ENCODE measurements around the gene PPFIBP2.

DNA sequence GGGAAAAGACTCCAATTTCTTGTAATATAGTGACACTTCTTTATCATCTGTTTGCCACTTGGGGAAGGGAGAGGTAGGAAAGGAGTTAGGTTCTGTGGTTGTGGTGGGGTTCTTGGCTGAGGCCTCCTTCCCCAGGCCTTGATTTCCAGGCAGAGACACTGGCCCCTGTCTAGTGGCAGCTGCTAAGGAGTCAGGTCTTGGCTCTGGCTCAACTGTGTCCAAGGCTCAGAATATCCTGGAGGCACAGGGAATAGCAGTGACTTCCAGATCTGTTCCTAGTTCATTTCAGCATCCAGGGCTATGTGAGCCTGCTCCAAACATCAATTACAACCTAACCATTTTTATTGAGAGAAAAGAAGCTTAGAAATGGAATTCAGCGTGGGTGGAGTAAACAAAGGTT, 29.5 kb downstream of the PPFIBP2 start:
- no peak for TF ChIP-seq ZFX (IDR thresholded peaks at IDR 0.05)
- TF ChIP-seq, protein P1, sequence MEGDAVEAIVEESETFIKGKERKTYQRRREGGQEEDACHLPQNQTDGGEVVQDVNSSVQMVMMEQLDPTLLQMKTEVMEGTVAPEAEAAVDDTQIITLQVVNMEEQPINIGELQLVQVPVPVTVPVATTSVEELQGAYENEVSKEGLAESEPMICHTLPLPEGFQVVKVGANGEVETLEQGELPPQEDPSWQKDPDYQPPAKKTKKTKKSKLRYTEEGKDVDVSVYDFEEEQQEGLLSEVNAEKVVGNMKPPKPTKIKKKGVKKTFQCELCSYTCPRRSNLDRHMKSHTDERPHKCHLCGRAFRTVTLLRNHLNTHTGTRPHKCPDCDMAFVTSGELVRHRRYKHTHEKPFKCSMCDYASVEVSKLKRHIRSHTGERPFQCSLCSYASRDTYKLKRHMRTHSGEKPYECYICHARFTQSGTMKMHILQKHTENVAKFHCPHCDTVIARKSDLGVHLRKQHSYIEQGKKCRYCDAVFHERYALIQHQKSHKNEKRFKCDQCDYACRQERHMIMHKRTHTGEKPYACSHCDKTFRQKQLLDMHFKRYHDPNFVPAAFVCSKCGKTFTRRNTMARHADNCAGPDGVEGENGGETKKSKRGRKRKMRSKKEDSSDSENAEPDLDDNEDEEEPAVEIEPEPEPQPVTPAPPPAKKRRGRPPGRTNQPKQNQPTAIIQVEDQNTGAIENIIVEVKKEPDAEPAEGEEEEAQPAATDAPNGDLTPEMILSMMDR (conservative IDR thresholded peaks at IDR 0.05), result no peak
